ENCODE results near the gene SHROOM4. TPM values are rescaled to one million over a fixed set of nuclear protein-coding genes. Genes with fewer than 3 reads are reported as not detected.
A peak's percentile ranks its signal among the peaks of the same experiment; 100 is the strongest.

The SHROOM4 gene
- total RNA-seq, 1 donor from 2014 or later: 7.0 TPM

GRCh38 chrX:50780144-50780543 is 33.9 kb downstream of the SHROOM4 start:
- FAIRE-seq: peak; percentile 29
- H3K9me3 ChIP-seq (ENCODE audit: insufficient read depth, low read depth, low read length): no peaks in the 10 kb centered on the region

GRCh38 chrX:50779694-50780093 is 34.3 kb downstream of the SHROOM4 start:
- Histone ChIP-seq H4K20me1 (ENCODE audit: insufficient read depth, low read length) (no peaks in the 10 kb centered on the region), H3K4me2 (ENCODE audit: low read length) (no peak overlapping the region), H3K27ac (ENCODE audit: low read depth, low read length) (no peak overlapping the region), H3K4me3 (ENCODE audit: insufficient read depth, low read depth, low read length) (no peak overlapping the region), H3K9ac (ENCODE audit: low read length) (no peak overlapping the region), H3K4me1 (ENCODE audit: insufficient read depth, low read length) (no peaks in the 10 kb centered on the region), H3K9me3 (ENCODE audit: insufficient read depth, low read depth, low read length) (no peaks in the 10 kb centered on the region), H3K27me3 (ENCODE audit: insufficient read depth, low read length) (no peaks in the 10 kb centered on the region), H2AFZ (ENCODE audit: low read depth, low read length) (no peak overlapping the region), H3K79me2 (ENCODE audit: insufficient read depth, low read length) (no peaks in the 10 kb centered on the region), H3K36me3 (ENCODE audit: insufficient read depth, low read length) (no peaks in the 10 kb centered on the region)
- DNase-seq (ENCODE audit: low read depth) (no peak), FAIRE-seq (no peak)
- Mint-ChIP-seq H3K27me3 (ENCODE audit: low read depth, unreplicated experiment) (no peaks in the 10 kb centered on the region), H3K36me3 (ENCODE audit: low read depth, unreplicated experiment) (no peaks in the 10 kb centered on the region), H3K4me3 (ENCODE audit: unreplicated experiment) (no peak overlapping the region), H3K9me3 (ENCODE audit: unreplicated experiment) (no peaks in the 10 kb centered on the region), H3K27ac (ENCODE audit: unreplicated experiment) (no peak overlapping the region), H3K4me1 (ENCODE audit: low read depth, unreplicated experiment) (peaks cover 14% of the 10 kb centered on the region)
- TF ChIP-seq CTCF (IDR thresholded peaks at IDR 0.05; ENCODE audit: insufficient read depth, low read depth, low read length): no peak
- TF ChIP-seq EZH2 (IDR thresholded peaks at IDR 0.05; ENCODE audit: insufficient read depth, low read length): no peak

More at GRCh38 chrX:50780144-50780543, 33.9 kb downstream of the SHROOM4 start:
- H3K4me3 Mint-ChIP-seq (ENCODE audit: unreplicated experiment): no peak overlapping the region
- Histone ChIP-seq H3K4me3 (ENCODE audit: insufficient read depth, low read depth, low read length) (no peak overlapping the region), H3K36me3 (ENCODE audit: insufficient read depth, low read length) (no peaks in the 10 kb centered on the region), H2AFZ (ENCODE audit: low read depth, low read length) (no peak overlapping the region), H3K4me1 (ENCODE audit: insufficient read depth, low read length) (no peaks in the 10 kb centered on the region), H3K27ac (ENCODE audit: low read depth, low read length) (no peak overlapping the region), H3K4me2 (ENCODE audit: low read length) (no peak overlapping the region), H3K27me3 (ENCODE audit: insufficient read depth, low read length) (no peaks in the 10 kb centered on the region), H4K20me1 (ENCODE audit: insufficient read depth, low read length) (no peaks in the 10 kb centered on the region), H3K9ac (ENCODE audit: low read length) (no peak overlapping the region), H3K79me2 (ENCODE audit: insufficient read depth, low read length) (no peaks in the 10 kb centered on the region)
- peaks cover 11% of the 10 kb centered on the region for H3K4me1 Mint-ChIP-seq (ENCODE audit: low read depth, unreplicated experiment)
- H3K9me3 Mint-ChIP-seq (ENCODE audit: unreplicated experiment): no peaks in the 10 kb centered on the region
- DNase-seq (ENCODE audit: low read depth): no peak
- no peaks in the 10 kb centered on the region for H3K36me3 Mint-ChIP-seq (ENCODE audit: low read depth, unreplicated experiment)
- TF ChIP-seq CTCF (IDR thresholded peaks at IDR 0.05; ENCODE audit: insufficient read depth, low read depth, low read length): no peak
- no peak for TF ChIP-seq EZH2 (IDR thresholded peaks at IDR 0.05; ENCODE audit: insufficient read depth, low read length)
- no peak overlapping the region for H3K27ac Mint-ChIP-seq (ENCODE audit: unreplicated experiment)
- no peaks in the 10 kb centered on the region for H3K27me3 Mint-ChIP-seq (ENCODE audit: low read depth, unreplicated experiment)

GRCh38 chrX:50778272-50778671 is 35.7 kb downstream of the SHROOM4 start:
- no peaks in the 10 kb centered on the region for H3K27me3 ChIP-seq (ENCODE audit: insufficient read depth, low read length)
- peak; percentile 74 for FAIRE-seq

More at GRCh38 chrX:50778272-50778671, 35.7 kb downstream of the SHROOM4 start:
- Histone ChIP-seq H3K9ac (ENCODE audit: low read length) (no peak overlapping the region), H3K4me2 (ENCODE audit: low read length) (no peak overlapping the region), H4K20me1 (ENCODE audit: insufficient read depth, low read length) (no peaks in the 10 kb centered on the region), H3K36me3 (ENCODE audit: insufficient read depth, low read length) (no peaks in the 10 kb centered on the region), H3K79me2 (ENCODE audit: insufficient read depth, low read length) (no peaks in the 10 kb centered on the region), H3K4me3 (ENCODE audit: insufficient read depth, low read depth, low read length) (no peak overlapping the region), H2AFZ (ENCODE audit: low read depth, low read length) (no peak overlapping the region), H3K27ac (ENCODE audit: low read depth, low read length) (no peak overlapping the region), H3K4me1 (ENCODE audit: insufficient read depth, low read length) (no peaks in the 10 kb centered on the region), H3K9me3 (ENCODE audit: insufficient read depth, low read depth, low read length) (no peaks in the 10 kb centered on the region)
- Mint-ChIP-seq H3K9me3 (ENCODE audit: unreplicated experiment) (no peaks in the 10 kb centered on the region), H3K36me3 (ENCODE audit: low read depth, unreplicated experiment) (no peaks in the 10 kb centered on the region), H3K27ac (ENCODE audit: unreplicated experiment) (no peak overlapping the region), H3K27me3 (ENCODE audit: low read depth, unreplicated experiment) (no peaks in the 10 kb centered on the region), H3K4me3 (ENCODE audit: unreplicated experiment) (no peak overlapping the region), H3K4me1 (ENCODE audit: low read depth, unreplicated experiment) (peaks cover 16% of the 10 kb centered on the region)
- TF ChIP-seq CTCF (IDR thresholded peaks at IDR 0.05; ENCODE audit: insufficient read depth, low read depth, low read length) (no peak), EZH2 (IDR thresholded peaks at IDR 0.05; ENCODE audit: insufficient read depth, low read length) (no peak)
- no peak for DNase-seq (ENCODE audit: low read depth)

Measured in astrocyte (in vitro differentiated cells and primary cell).